Effector memory CD4-positive, alpha-beta T cell (primary cell): ENCODE measurements around the gene DPM2.

Experiments
- DNase-seq, 3 donors: peaks; one replicate each; pipeline ENCODE4 v3.0.0-alpha.2; 2020
- H3K27ac ChIP-seq: 2 replicates; pipeline ENCODE4 v1.7.0; 2013; ENCODE audit warnings: mild to moderate bottlenecking, low read length, moderate library complexity; ENCODE audit not compliant: insufficient read depth, poor library complexity, severe bottlenecking
- H3K27me3 ChIP-seq: replicated peaks from 2 replicates; pipeline ENCODE4 v1.7.0; 2013; ENCODE audit warnings: mild to moderate bottlenecking, low read length; ENCODE audit not compliant: insufficient read depth, control insufficient read depth, poor library complexity, severe bottlenecking
- H3K36me3 ChIP-seq: 2 replicates; pipeline ENCODE4 v1.7.0; 2013; ENCODE audit warnings: mild to moderate bottlenecking, low read length, moderate library complexity; ENCODE audit not compliant: control insufficient read depth, insufficient read depth
- H3K4me1 ChIP-seq: 2 replicates; pipeline ENCODE4 v1.7.0; 2013; ENCODE audit warnings: low read length, mild to moderate bottlenecking; ENCODE audit not compliant: control insufficient read depth, insufficient read depth, poor library complexity, severe bottlenecking
- H3K4me3 ChIP-seq: 2 replicates; pipeline ENCODE4 v1.7.0; 2013; ENCODE audit warnings: low read length, low read depth, mild to moderate bottlenecking; ENCODE audit not compliant: insufficient read depth, poor library complexity, severe bottlenecking
- H3K9me3 ChIP-seq: 2 replicates; pipeline ENCODE4 v1.7.0; 2013; ENCODE audit warnings: mild to moderate bottlenecking, low read length, moderate library complexity; ENCODE audit not compliant: control insufficient read depth

DPM2 gene

DNA sequence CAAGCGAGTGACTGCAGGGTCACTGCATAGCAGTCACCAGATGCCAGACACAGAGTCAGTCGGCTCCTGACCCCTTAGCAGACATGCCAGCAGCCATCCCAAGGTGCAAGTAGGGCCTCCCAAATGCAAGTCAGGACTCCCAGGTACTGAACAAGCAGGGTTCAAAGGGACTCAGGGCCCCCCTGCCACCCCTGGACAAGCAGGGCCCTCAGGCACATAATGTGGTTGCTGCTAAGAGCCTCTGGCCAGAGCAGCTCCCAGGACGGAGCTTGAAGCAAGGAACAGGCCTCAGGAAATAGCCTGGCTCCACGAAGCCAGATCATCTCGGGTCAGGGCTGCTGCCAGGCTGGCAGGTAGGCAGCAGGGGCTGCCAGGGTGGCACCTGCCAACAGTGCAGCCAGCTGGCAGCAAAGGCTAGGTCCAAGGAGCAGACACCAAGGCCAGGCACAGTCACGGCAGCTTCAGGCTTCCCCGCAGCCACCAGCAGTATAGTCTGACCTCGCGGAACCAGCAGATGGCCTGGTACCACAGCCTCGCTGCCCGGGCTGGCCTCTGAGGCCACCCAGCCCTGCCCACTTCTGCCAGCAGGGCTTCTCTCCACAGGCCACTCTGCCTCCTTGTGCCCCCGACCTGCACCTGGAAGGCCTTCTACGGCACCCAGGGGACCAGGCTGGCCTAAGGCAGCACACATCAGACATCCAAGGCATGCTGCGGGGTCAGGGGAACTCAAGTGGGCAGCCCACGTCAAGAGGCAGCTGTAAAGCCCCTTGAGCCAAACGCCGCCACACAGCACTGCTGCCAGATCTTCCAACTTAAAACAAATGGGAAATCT, 35.7 kb upstream of the DPM2 start:
- H3K36me3 ChIP-seq = peaks cover 7% of the 10 kb centered on the region
- peaks cover 96% of the 10 kb centered on the region for H3K4me1 ChIP-seq
- no peaks in the 10 kb centered on the region for H3K9me3 ChIP-seq
- H3K27ac ChIP-seq = peak overlapping the region; percentile 90
- DNase-seq = no peak
- no peaks in the 10 kb centered on the region for H3K27me3 ChIP-seq
- peak overlapping the region; percentile 87 for H3K4me3 ChIP-seq

DNA sequence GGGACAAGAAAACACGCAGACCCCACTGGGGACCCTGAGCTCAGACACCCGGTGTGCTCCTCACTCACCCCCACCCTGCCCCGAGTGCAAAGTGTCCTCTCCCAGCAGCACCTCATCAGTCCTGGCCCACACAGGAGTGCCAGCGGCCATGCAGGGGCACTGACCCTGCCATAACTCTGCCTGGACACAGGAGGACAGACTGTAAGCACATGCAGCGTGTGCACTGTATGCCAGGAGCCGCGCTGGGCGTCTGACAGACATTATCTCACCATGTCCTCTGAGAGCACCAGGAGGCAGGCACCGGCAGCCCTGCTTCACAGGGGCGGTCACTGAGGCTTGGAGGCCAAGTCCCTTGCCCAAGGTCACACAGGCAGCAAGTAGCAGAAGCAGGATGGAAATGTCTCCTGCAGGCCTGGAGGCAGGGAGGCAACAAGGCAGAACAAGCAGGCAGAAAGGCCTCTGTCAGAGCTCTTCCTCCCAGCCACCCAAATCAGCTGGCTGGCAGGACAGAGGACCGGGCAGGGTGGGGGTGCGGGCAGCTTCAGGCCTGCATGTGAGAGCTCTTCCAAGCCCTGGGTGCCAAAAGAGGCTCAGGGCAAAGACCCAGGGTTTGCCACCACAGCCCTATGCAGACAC, 34.7 kb upstream of the DPM2 start:
- DNase-seq = no peak
- H3K4me3 ChIP-seq = peak overlapping the region; percentile 87
- peaks cover 98% of the 10 kb centered on the region for H3K4me1 ChIP-seq
- peaks cover 7% of the 10 kb centered on the region for H3K36me3 ChIP-seq
- no peaks in the 10 kb centered on the region for H3K9me3 ChIP-seq
- H3K27me3 ChIP-seq = no peaks in the 10 kb centered on the region
- H3K27ac ChIP-seq = peak overlapping the region; percentile 90

DNA sequence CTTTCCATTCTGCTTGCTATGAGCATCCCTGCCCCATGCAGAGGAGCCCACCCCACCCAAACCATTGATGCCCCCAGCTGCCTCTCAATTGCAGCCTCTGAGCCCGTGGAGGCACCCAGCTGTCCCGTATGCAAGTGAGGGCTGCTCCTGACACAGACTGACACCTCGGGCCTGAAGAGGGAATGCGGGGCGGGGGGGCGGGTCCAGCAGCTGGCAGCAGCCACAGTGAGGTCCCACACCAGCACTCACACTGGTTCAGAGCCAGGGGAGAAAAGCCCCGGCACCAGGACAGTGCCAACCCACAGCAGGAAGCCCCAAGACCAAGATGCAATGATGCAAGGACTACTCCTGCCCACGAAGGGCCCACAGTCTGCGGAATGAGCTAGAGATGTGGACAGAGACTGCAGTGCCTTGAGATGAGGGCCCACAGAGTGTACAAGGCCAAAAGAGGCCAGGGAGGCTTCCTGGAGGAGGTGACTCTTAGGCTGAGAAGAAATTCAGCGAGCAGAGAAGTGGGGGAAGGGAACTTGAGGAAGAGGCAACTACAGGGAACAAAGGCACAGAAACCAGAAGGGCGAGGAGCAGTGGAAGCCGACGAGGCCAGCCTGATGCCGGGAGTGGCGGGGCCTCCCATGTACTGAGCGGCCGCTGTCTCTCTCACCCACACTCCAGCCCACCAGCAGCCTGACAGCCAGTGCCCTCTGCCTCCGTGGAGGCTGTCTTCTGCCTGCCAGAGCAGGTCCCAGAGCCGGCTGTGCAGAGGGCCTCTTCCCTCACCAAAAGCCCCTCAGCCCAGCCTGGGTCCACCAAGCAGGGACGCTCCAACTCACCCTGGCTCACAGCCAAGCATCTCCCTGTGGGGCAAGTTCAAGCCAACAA, 33.9 kb upstream of the DPM2 start:
- peaks cover 98% of the 10 kb centered on the region for H3K4me1 ChIP-seq
- peak overlapping the region; percentile 87 for H3K4me3 ChIP-seq
- peak in 2 of 3 donors; percentile 46 to 52 for DNase-seq

DNA sequence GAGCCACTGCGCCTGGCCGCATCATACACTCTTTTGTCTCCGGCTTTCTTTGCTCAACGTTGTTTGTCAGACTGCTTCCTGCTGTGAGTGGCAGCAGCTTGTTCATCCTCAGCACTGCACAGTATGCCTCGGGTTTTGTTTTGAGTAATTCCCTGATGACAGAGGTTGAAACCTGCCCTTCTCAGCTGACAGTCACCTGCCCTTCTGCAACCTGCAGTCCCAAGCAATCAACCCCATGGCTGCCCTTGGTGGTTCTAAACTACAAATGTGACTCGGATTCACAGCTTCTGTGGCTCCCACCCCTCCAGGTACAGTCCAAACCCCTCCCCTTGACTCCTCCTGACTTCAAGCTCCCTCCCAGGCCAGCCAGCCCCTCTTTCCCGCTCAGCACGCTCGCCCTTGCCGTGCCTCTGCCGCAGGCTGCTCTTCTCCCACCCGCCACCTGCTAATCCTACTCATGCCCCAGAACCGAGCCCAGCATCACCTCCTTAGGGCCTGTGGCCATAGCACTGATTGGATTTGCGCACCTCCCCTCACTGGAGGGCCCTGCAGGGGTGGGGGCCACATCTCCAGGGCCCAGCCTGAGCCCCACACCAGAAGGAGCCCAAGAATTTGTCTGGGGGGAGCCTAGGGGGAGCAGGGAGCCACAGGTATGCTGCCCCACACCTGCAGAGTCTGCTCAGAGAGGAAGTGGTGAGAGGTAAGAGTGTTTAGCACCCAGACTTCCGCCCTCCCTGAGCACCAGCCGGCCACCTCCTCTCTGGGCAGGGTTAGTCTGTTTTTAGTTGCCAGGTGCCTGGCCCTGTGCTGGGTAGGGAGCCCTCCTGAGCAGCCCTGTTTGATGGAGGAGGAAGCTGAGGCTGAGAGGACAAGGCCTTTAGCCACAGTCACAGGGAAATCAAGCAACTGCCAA, 33.0 kb upstream of the DPM2 start:
- Histone ChIP-seq H3K4me1 (peaks cover 97% of the 10 kb centered on the region), H3K4me3 (peak overlapping the region; percentile 47), H3K27ac (peak overlapping the region; percentile 90)

More for the DNA sequence above, 33.9 kb upstream of the DPM2 start:
- H3K36me3 ChIP-seq = peaks cover 7% of the 10 kb centered on the region
- no peaks in the 10 kb centered on the region for H3K27me3 ChIP-seq
- peak overlapping the region; percentile 90 for H3K27ac ChIP-seq
- H3K9me3 ChIP-seq = no peaks in the 10 kb centered on the region

DNA sequence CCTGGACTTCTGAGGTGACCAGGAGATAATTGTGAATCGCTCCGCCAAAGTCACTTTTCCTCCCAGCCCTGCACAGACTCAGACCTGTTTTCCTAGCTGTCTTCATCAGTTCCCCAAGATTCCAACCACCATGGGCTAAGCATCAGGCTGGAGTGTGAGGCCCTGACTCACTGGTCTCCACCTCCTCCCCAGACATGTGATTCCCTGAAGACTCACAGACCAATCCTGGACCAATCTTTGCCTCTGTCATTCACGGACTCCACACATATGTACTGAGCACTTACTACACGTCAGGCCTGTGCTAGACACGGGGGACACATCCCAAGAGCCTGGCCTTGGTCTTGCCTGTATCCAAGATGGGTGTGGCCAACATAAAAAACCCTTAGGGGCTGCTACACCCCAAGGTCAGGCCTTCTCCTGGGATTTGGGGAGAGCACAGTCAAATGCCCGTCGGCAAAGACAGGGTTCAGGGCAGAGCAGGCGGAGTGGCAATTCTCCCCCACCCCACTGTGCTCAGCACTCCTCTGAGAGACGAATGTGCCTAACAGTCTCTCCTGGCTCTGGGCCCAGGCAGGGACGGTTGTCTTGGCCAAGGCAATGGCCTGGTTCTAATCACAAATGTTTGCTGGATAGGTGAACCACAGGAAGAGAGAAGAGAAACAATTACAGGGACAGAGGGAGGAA, 31.2 kb upstream of the DPM2 start:
- Histone ChIP-seq H3K27ac (peak overlapping the region; percentile 90), H3K9me3 (no peaks in the 10 kb centered on the region), H3K27me3 (no peaks in the 10 kb centered on the region), H3K4me1 (peaks cover 95% of the 10 kb centered on the region), H3K4me3 (peak overlapping the region; percentile 20), H3K36me3 (peaks cover 9% of the 10 kb centered on the region)
- no peak for DNase-seq

More for the DNA sequence above, 33.0 kb upstream of the DPM2 start:
- H3K27me3 ChIP-seq = no peaks in the 10 kb centered on the region
- peak; percentile 45 to 59 (median 49) for DNase-seq
- peaks cover 7% of the 10 kb centered on the region for H3K36me3 ChIP-seq
- no peaks in the 10 kb centered on the region for H3K9me3 ChIP-seq

DNA sequence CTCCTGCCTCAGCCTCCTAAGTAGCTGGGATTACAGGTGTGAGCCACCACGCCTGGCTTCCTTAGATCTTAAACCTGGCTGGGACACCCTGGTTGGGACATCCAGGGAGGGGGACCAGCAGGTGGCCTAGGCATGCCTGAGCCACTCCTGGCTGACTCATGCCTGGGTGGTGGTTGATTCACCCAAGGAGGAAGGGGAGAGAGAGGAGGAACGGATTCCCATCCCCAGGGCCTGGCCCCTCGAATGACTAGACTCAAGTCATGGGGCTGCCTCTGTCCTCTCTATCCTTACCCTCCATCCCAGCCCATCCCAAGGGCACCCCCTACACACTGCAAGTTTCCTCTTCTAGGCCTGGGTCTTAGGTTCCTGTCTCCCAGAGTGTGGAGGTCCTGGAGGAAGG, 30.4 kb upstream of the DPM2 start:
- Histone ChIP-seq H3K27ac (peak overlapping the region; percentile 90), H3K4me1 (peaks cover 94% of the 10 kb centered on the region), H3K4me3 (peak overlapping the region; percentile 20), H3K9me3 (no peaks in the 10 kb centered on the region), H3K27me3 (no peaks in the 10 kb centered on the region), H3K36me3 (peaks cover 9% of the 10 kb centered on the region)
- DNase-seq = peak in 1 of 3 donors; percentile 47

DNA sequence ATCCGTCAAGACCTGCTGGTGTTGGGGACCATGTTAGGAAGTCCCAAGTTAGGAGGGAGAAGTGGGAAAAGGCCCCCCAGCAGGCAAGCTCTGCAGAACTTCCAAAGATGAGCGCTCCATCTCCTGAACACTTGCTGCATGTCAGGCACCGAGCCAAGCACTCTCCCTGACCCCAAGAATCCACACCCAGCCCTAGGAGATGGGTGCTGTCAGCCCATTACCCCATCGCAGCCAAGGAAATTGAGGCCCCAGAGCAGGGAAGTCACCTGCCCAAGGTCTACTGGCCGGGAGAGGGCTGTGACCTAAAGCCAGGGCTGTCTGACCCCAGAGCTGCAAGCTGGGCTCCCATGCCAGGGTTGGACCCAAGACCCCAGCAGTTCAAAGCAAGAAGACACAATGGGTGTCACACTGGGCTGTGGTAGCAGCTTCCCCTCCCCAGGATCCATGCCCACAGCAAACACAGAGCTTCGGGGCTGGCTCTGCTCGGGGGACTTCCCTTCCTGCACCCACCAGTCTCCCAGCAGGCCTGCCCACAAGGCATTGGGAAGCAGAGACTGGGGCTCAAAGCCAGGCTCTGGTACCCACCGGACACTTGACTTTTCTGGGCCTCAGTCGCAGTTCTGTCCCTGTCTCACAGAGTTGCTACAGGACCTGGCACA, 29.6 kb upstream of the DPM2 start:
- Histone ChIP-seq H3K9me3 (no peaks in the 10 kb centered on the region), H3K27me3 (no peaks in the 10 kb centered on the region), H3K27ac (peak overlapping the region; percentile 90), H3K4me3 (peak overlapping the region; percentile 40), H3K4me1 (peaks cover 94% of the 10 kb centered on the region), H3K36me3 (peaks cover 13% of the 10 kb centered on the region)
- no peak for DNase-seq

DNA sequence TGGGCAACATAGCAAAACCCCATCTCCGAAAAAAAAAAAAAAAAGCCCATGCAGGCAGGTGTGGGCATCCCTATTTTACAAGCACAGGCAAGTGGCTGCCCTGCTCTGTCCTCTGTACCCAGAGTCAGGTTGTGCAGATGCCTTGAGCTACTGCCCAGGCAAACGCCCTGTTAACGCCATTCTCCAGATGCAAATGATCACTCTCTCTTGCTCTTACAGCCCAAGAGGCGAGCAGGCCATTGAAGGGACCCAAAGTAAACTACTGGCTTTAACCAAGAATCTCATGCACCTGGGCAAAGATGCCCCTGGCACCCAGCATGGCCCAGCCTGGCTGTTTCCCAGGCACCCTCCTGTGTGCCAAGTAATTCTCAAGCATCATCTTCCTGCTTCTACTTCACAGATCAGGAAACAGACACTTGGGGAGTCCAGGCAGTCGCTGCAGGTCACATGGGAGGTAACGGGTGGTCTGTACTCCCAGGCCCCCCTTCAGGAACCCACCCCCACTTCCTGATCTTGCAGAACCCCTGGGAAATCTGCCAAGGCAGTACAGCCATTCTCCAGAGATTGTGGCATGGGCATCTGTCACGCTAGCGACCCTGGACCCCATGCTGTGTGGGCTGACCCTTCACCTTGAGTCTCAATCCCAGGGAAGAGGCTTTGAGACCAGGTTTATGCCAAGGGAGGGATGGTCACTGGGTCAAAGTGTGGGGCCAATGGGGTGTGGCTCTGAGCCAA, 28.9 kb upstream of the DPM2 start:
- Histone ChIP-seq H3K9me3 (no peaks in the 10 kb centered on the region), H3K27ac (peak overlapping the region; percentile 90), H3K36me3 (peaks cover 20% of the 10 kb centered on the region), H3K4me3 (peak overlapping the region; percentile 40), H3K27me3 (no peaks in the 10 kb centered on the region), H3K4me1 (peaks cover 94% of the 10 kb centered on the region)
- DNase-seq = no peak
